ENCODE results near the gene LRRC4C. TPM values are rescaled to one million over a fixed set of nuclear protein-coding genes. Genes with fewer than 3 reads are reported as not detected.
A peak's percentile ranks its signal among the peaks of the same experiment; 100 is the strongest.

Gene LRRC4C
- total RNA-seq, 1 experiment from 2014 or later: not detected

GRCh38 chr11:41254966-41255365 lies 204.5 kb downstream of the LRRC4C start:
- DNase-seq (ENCODE audit: low spot score): peak; percentile 3

GRCh38 chr11:41250408-41250935 lies 209.0 kb downstream of the LRRC4C start:
- no peak for DNase-seq (ENCODE audit: low spot score)

GRCh38 chr11:41247621-41248020 lies 211.8 kb downstream of the LRRC4C start:
- no peak for DNase-seq (ENCODE audit: low spot score)

- no peak for DNase-seq (ENCODE audit: low spot score)
Measured at GRCh38 chr11:41246399-41246745, 213.1 kb downstream of the LRRC4C start.

- DNase-seq (ENCODE audit: low spot score): peak; percentile 38
Measured at GRCh38 chr11:41245704-41246398, 213.6 kb downstream of the LRRC4C start.

GRCh38 chr11:41245184-41245583 lies 214.3 kb downstream of the LRRC4C start:
- DNase-seq (ENCODE audit: low spot score): no peak

GRCh38 chr11:41237382-41237781 lies 222.1 kb downstream of the LRRC4C start:
- DNase-seq (ENCODE audit: low spot score): no peak

- DNase-seq (ENCODE audit: low spot score): no peak
Measured at GRCh38 chr11:41235668-41236067, 223.8 kb downstream of the LRRC4C start.

GRCh38 chr11:41225856-41226633 lies 233.4 kb downstream of the LRRC4C start:
- DNase-seq (ENCODE audit: low spot score): no peak

- no peak for DNase-seq (ENCODE audit: low spot score)
Measured at GRCh38 chr11:41222236-41222635, 237.2 kb downstream of the LRRC4C start.

- DNase-seq (ENCODE audit: low spot score): no peak
Measured at GRCh38 chr11:41206388-41206787, 253.1 kb downstream of the LRRC4C start.

GRCh38 chr11:41201156-41201555 lies 258.3 kb downstream of the LRRC4C start:
- DNase-seq (ENCODE audit: low spot score): peak; percentile 76

- DNase-seq (ENCODE audit: low spot score): no peak
Measured at GRCh38 chr11:41190437-41191082, 268.9 kb downstream of the LRRC4C start.

GRCh38 chr11:41189701-41190436 lies 269.6 kb downstream of the LRRC4C start:
- no peak for DNase-seq (ENCODE audit: low spot score)

GRCh38 chr11:41177791-41178190 lies 281.7 kb downstream of the LRRC4C start:
- DNase-seq (ENCODE audit: low spot score): no peak

- DNase-seq (ENCODE audit: low spot score): no peak
Measured at GRCh38 chr11:41175304-41175972, 284.0 kb downstream of the LRRC4C start.

- no peak for DNase-seq (ENCODE audit: low spot score)
Measured at GRCh38 chr11:41146326-41146725, 313.1 kb downstream of the LRRC4C start.

- no peak for DNase-seq (ENCODE audit: low spot score)
Measured at GRCh38 chr11:41145420-41145819, 314.0 kb downstream of the LRRC4C start.

- no peak for DNase-seq (ENCODE audit: low spot score)
Measured at GRCh38 chr11:41134971-41135370, 324.5 kb downstream of the LRRC4C start.

- DNase-seq (ENCODE audit: low spot score): no peak
Measured at GRCh38 chr11:41133023-41133422, 326.4 kb downstream of the LRRC4C start.

- no peak for DNase-seq (ENCODE audit: low spot score)
Measured at GRCh38 chr11:41121600-41121999, 337.9 kb downstream of the LRRC4C start.

Data from HT-29 (cell line).